Measurements from ENCODE around the gene HBQ1.

HBQ1 gene

DNA sequence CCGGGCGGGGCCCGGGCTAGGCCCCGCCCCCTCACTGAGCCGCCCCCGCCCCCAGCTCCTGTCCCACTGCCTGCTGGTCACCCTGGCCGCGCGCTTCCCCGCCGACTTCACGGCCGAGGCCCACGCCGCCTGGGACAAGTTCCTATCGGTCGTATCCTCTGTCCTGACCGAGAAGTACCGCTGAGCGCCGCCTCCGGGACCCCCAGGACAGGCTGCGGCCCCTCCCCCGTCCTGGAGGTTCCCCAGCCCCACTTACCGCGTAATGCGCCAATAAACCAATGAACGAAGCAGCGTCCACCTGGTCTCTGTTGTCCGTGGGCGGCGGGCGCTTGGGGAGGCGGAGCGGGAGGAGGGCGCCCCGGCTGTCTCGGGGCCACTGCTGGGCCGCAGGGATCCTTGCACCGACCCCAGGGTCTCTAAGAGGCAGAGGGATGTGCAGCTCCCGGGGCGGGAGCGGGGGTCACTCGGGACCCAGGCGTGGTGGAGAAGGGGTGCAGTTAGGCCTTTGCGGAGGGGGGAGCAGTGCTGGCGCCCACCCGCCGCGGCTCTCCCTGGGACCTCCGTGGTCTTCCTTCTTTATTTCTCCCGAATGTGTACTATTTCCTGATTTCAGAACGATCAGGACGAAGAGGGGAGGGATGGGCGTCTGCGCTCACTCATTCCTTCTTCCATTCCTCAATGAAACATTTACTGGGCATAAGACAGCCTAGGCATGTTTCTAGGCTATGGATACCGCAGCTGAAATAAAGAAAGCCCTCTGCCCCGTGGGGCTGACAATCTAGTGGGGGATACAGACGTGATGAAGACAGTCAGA is 25.8 kb upstream of the HBQ1 start (continued):
- peak; percentile 80 for TF ChIP-seq EGR2 (tag by site-specific recombination; IDR thresholded peaks at IDR 0.05; ENCODE audit: low read depth)
- TF ChIP-seq REPIN1 (tag by site-specific recombination; IDR thresholded peaks at IDR 0.05; ENCODE audit: low read depth), result no peak
- no peak for TF ChIP-seq AEBP2 (tag by site-specific recombination; IDR thresholded peaks at IDR 0.05; ENCODE audit: borderline replicate concordance)
- TF ChIP-seq ZNF704 (tag by site-specific recombination; IDR thresholded peaks at IDR 0.05), result no peak
- no peak for TF ChIP-seq ZNF664 (tag by site-specific recombination; IDR thresholded peaks at IDR 0.05)
- no peak for TF ChIP-seq ZNF571 (tag by site-specific recombination; IDR thresholded peaks at IDR 0.05)
- no peak for TF ChIP-seq SALL2 (tag by site-specific recombination; IDR thresholded peaks at IDR 0.05; ENCODE audit: borderline replicate concordance)
- peak; percentile 73 for TF ChIP-seq SP2 (tag by site-specific recombination; IDR thresholded peaks at IDR 0.05)
- no peak for TF ChIP-seq OSR2 (tag by site-specific recombination; IDR thresholded peaks at IDR 0.05)
- TF ChIP-seq, protein P1, sequence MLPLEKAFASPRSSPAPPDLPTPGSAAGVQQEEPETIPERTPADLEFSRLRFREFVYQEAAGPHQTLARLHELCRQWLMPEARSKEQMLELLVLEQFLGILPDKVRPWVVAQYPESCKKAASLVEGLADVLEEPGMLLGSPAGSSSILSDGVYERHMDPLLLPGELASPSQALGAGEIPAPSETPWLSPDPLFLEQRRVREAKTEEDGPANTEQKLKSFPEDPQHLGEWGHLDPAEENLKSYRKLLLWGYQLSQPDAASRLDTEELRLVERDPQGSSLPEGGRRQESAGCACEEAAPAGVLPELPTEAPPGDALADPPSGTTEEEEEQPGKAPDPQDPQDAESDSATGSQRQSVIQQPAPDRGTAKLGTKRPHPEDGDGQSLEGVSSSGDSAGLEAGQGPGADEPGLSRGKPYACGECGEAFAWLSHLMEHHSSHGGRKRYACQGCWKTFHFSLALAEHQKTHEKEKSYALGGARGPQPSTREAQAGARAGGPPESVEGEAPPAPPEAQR (tag by site-specific recombination; IDR thresholded peaks at IDR 0.05), result no peak
- peak; percentile 76; the same call in 1 of the 2 replicates for TF ChIP-seq KLF17 (tag by site-specific recombination; IDR thresholded peaks at IDR 0.05)
- peak; percentile 79 for TF ChIP-seq PATZ1 (tag by site-specific recombination; IDR thresholded peaks at IDR 0.05)
- no peak for TF ChIP-seq KLF7 (tag by site-specific recombination; IDR thresholded peaks at IDR 0.05; ENCODE audit: borderline replicate concordance)
- TF ChIP-seq, protein P2, sequence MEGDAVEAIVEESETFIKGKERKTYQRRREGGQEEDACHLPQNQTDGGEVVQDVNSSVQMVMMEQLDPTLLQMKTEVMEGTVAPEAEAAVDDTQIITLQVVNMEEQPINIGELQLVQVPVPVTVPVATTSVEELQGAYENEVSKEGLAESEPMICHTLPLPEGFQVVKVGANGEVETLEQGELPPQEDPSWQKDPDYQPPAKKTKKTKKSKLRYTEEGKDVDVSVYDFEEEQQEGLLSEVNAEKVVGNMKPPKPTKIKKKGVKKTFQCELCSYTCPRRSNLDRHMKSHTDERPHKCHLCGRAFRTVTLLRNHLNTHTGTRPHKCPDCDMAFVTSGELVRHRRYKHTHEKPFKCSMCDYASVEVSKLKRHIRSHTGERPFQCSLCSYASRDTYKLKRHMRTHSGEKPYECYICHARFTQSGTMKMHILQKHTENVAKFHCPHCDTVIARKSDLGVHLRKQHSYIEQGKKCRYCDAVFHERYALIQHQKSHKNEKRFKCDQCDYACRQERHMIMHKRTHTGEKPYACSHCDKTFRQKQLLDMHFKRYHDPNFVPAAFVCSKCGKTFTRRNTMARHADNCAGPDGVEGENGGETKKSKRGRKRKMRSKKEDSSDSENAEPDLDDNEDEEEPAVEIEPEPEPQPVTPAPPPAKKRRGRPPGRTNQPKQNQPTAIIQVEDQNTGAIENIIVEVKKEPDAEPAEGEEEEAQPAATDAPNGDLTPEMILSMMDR (tag by site-specific recombination; IDR thresholded peaks at IDR 0.05), result 0 out of 2 replicates have a peak, but pooled peaks have one; percentile 14
- TF ChIP-seq ZNF629 (tag by site-specific recombination; IDR thresholded peaks at IDR 0.05), result peak; percentile 41; the same call in 1 of the 2 replicates
- TF ChIP-seq MEIS1 (CRISPR knock-in tag; IDR thresholded peaks at IDR 0.05; ENCODE audit: borderline replicate concordance), result no peak
- TF ChIP-seq ZNF341 (tag by site-specific recombination; IDR thresholded peaks at IDR 0.05; ENCODE audit: low read depth), result peak; percentile 63; the same call in 1 of the 2 replicates
- 0 out of 2 replicates have a peak, but pooled peaks have one; percentile 38 for TF ChIP-seq GLI4 (tag by site-specific recombination; IDR thresholded peaks at IDR 0.05)
- TF ChIP-seq KLF16 (tag by site-specific recombination; IDR thresholded peaks at IDR 0.05), result no peak
- no peak for TF ChIP-seq ZNF112 (tag by site-specific recombination; IDR thresholded peaks at IDR 0.05)
- no peak for TF ChIP-seq ZNF274 (IDR thresholded peaks at IDR 0.05; ENCODE audit: low read length)
- TF ChIP-seq ZNF274 (tag by site-specific recombination; IDR thresholded peaks at IDR 0.05; ENCODE audit: borderline replicate concordance), result no peak
- no peak for TF ChIP-seq ZNF837 (tag by site-specific recombination; IDR thresholded peaks at IDR 0.05)
- no peak for TF ChIP-seq ZNF548 (tag by site-specific recombination; IDR thresholded peaks at IDR 0.05)
- 0 out of 2 replicates have a peak, but pooled peaks have one; percentile 51 for TF ChIP-seq ZNF561 (tag by site-specific recombination; IDR thresholded peaks at IDR 0.05; ENCODE audit: borderline replicate concordance)
- TF ChIP-seq, protein P3, sequence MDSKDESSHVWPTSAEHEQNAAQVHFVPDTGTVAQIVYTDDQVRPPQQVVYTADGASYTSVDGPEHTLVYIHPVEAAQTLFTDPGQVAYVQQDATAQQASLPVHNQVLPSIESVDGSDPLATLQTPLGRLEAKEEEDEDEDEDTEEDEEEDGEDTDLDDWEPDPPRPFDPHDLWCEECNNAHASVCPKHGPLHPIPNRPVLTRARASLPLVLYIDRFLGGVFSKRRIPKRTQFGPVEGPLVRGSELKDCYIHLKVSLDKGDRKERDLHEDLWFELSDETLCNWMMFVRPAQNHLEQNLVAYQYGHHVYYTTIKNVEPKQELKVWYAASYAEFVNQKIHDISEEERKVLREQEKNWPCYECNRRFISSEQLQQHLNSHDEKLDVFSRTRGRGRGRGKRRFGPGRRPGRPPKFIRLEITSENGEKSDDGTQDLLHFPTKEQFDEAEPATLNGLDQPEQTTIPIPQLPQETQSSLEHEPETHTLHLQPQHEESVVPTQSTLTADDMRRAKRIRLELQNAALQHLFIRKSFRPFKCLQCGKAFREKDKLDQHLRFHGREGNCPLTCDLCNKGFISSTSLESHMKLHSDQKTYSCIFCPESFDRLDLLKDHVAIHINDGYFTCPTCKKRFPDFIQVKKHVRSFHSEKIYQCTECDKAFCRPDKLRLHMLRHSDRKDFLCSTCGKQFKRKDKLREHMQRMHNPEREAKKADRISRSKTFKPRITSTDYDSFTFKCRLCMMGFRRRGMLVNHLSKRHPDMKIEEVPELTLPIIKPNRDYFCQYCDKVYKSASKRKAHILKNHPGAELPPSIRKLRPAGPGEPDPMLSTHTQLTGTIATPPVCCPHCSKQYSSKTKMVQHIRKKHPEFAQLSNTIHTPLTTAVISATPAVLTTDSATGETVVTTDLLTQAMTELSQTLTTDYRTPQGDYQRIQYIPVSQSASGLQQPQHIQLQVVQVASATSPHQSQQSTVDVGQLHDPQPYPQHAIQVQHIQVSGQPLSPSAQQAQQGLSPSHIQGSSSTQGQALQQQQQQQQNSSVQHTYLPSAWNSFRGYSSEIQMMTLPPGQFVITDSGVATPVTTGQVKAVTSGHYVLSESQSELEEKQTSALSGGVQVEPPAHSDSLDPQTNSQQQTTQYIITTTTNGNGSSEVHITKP (tag by site-specific recombination; IDR thresholded peaks at IDR 0.05), result peak; percentile 51; the same call in 1 of the 2 replicates
